ENCODE results near the gene SAFB. TPM values are rescaled to one million over a fixed set of nuclear protein-coding genes. Genes with fewer than 3 reads are reported as not detected.
"Not testable (repeated sequence)": the region's sequence is repeated elsewhere in the genome, so short reads cannot be mapped to it uniquely, and the experiment has no call there.

Gene SAFB
- total RNA-seq, 1 donor from 2014 or later, result 57.9 TPM

DNA sequence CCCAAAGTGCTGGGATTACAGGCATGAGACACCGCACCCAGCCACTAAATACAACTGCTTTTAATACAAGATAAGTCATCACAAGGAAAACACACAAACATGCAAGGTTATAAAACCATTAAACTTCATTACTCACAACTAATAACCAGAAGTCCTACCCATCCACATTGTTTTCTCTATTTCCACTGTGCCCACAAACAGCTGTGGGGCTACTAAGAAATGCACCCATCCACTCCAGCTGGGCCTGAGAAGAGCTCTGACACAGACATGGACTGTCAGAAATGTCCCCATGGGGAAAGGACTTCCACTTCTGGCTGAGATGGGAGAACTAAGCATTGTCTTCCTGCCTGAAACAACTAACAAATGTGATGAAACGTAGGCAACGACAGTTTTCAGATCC, 17.5 kb upstream of the SAFB start:
- H3F3A ChIP-seq (ENCODE audit: low read depth), result no peaks in the 10 kb centered on the region
- no peak overlapping the region for H3K9ac ChIP-seq
- DNase-seq (ENCODE audit: low spot score), result no peak
- Mint-ChIP-seq H3K4me3 (no peak overlapping the region), H3K4me1 (no peaks in the 10 kb centered on the region), H3K27me3 (ENCODE audit: insufficient read depth, low read depth) (peaks cover 4% of the 10 kb centered on the region), H3K9me3 (no peaks in the 10 kb centered on the region), H3K36me3 (peaks cover 44% of the 10 kb centered on the region), H3K27ac (no peak overlapping the region)
- peaks cover 4% of the 10 kb centered on the region for H3K36me3 ChIP-seq
- peaks cover 29% of the 10 kb centered on the region for H4K20me1 ChIP-seq (ENCODE audit: low read depth)
- no peaks in the 10 kb centered on the region for H3K4me1 ChIP-seq
- TF ChIP-seq EZH2 (IDR thresholded peaks at IDR 0.05), result no peak
- no peak for TF ChIP-seq EZH2phosphoT487 (IDR thresholded peaks at IDR 0.05)
- TF ChIP-seq, protein P1, sequence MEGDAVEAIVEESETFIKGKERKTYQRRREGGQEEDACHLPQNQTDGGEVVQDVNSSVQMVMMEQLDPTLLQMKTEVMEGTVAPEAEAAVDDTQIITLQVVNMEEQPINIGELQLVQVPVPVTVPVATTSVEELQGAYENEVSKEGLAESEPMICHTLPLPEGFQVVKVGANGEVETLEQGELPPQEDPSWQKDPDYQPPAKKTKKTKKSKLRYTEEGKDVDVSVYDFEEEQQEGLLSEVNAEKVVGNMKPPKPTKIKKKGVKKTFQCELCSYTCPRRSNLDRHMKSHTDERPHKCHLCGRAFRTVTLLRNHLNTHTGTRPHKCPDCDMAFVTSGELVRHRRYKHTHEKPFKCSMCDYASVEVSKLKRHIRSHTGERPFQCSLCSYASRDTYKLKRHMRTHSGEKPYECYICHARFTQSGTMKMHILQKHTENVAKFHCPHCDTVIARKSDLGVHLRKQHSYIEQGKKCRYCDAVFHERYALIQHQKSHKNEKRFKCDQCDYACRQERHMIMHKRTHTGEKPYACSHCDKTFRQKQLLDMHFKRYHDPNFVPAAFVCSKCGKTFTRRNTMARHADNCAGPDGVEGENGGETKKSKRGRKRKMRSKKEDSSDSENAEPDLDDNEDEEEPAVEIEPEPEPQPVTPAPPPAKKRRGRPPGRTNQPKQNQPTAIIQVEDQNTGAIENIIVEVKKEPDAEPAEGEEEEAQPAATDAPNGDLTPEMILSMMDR (IDR thresholded peaks at IDR 0.05), result no peak
- H3K79me2 ChIP-seq (ENCODE audit: low read depth), result peaks cover 40% of the 10 kb centered on the region
- no peaks in the 10 kb centered on the region for H3K27me3 ChIP-seq
- H3K4me2 ChIP-seq, result no peak overlapping the region
- no peak overlapping the region for H3K27ac ChIP-seq
- H3K9me3 ChIP-seq (ENCODE audit: low read depth), result no peaks in the 10 kb centered on the region
- no peak overlapping the region for H3K4me3 ChIP-seq
- no peak overlapping the region for H2AFZ ChIP-seq (replicated peaks)

DNA sequence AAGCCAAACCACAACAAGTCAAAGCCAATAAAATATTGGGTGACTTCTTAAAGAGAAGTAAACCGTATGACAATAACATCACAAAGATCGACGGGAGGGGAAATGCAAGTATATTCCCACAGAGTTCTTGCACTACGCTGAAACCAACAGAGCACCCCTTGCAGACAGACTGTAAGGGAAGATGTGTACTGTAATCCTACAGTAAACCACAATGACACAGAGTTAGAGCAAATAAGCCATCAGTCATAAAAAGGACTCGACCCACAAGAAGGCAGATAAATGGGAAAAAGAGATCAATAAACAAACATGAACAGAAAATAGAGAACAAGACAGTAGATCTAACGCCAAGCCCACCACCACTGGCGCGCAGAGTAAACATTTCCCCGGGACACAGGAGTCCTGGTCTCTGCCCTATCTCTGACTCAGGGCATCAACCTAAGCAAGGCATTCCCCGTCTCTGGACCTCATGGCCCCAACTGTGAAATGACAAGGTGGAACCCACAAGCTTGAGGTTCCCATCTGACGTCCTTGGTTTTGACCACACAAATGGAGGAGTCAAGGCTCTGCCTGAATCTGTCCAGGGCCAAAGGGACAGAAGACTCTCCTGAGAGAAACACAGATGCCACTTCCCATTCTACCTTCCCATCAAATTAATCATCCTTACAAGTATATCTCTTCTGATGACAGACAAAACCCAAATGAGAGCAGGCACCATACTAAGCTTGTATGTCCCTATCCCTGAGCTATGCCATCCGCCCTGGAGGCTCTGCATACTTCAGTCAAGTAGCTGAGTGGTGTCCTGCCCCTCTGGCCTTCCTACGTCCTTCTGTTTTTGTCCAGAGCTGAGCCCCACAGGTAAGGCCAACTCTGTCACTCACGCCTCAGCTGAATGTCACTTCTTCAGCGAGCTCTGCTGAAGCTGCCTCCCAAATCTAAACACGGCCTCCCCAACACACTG, 15.3 kb upstream of the SAFB start:
- peaks cover 37% of the 10 kb centered on the region for H3K79me2 ChIP-seq (ENCODE audit: low read depth)
- no peak overlapping the region for H3K9ac ChIP-seq
- no peak overlapping the region for H3K4me3 Mint-ChIP-seq
- H3K27me3 ChIP-seq, result no peaks in the 10 kb centered on the region
- peaks cover 7% of the 10 kb centered on the region for H3K36me3 ChIP-seq
- H3K27ac Mint-ChIP-seq, result no peak overlapping the region
- H3F3A ChIP-seq (ENCODE audit: low read depth), result peaks cover 4% of the 10 kb centered on the region
- TF ChIP-seq, protein P1 (IDR thresholded peaks at IDR 0.05), result no peak
- no peak overlapping the region for H3K27ac ChIP-seq
- H3K27me3 Mint-ChIP-seq (ENCODE audit: insufficient read depth, low read depth), result peaks cover 4% of the 10 kb centered on the region
- no peaks in the 10 kb centered on the region for H3K4me1 Mint-ChIP-seq
- H3K4me2 ChIP-seq, result no peak overlapping the region
- H3K4me1 ChIP-seq, result no peaks in the 10 kb centered on the region
- H4K20me1 ChIP-seq (ENCODE audit: low read depth), result peaks cover 28% of the 10 kb centered on the region
- peaks cover 43% of the 10 kb centered on the region for H3K36me3 Mint-ChIP-seq
- DNase-seq (ENCODE audit: low spot score), result no peak
- H3K4me3 ChIP-seq, result no peak overlapping the region
- H2AFZ ChIP-seq (replicated peaks), result no peak overlapping the region
- no peaks in the 10 kb centered on the region for H3K9me3 ChIP-seq (ENCODE audit: low read depth)
- H3K9me3 Mint-ChIP-seq, result no peaks in the 10 kb centered on the region

DNA sequence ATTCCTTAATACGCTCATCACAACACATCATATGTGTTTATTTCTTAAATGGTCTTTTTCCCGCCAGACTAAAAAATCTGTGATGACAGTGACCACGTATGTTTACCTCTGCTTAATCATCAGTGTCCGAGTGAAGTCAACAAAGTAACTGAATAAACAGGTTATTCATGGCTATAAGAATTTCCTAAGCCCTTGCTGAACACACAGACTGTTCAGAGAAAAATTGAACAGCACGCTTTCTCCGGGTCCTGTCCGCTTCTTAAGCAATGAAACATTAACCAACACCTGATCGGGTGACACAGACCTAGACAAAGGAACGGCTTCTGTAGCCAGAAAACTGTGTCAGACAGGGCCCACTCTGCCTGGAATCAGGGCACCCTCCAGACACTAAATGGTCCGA, 14.6 kb upstream of the SAFB start:
- no peak for TF ChIP-seq EZH2phosphoT487 (IDR thresholded peaks at IDR 0.05)
- TF ChIP-seq, protein P1 (IDR thresholded peaks at IDR 0.05), result no peak
- TF ChIP-seq EZH2 (IDR thresholded peaks at IDR 0.05), result no peak

DNA sequence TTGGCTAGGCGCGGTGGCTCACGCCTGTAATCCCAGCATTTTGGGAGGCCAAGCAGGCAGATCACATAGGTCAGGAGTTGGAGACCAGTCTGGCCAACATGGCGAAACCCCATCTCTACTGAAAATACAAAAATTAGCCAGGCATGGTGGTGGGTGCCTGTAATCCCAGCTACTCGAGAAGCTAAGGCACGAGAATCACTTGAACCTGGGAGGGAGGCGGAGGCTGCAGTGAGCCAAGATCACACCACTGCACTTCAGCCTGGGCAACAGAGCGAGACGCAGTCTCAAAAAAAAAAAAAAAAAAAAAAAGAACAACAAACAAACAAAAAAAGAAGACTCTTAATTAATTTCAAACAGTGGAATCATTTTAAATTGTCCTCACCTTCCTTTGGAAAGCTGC, 14.1 kb upstream of the SAFB start:
- peaks cover 47% of the 10 kb centered on the region for H3K36me3 Mint-ChIP-seq
- not testable (repeated sequence) for H3K4me3 Mint-ChIP-seq

More for the DNA sequence above, 14.6 kb upstream of the SAFB start:
- H3K4me3 ChIP-seq, result no peak overlapping the region
- no peak overlapping the region for H2AFZ ChIP-seq (replicated peaks)
- H3K4me2 ChIP-seq, result no peak overlapping the region
- H3K27me3 Mint-ChIP-seq (ENCODE audit: insufficient read depth, low read depth), result peaks cover 4% of the 10 kb centered on the region
- H3K36me3 Mint-ChIP-seq, result peaks cover 47% of the 10 kb centered on the region
- peaks cover 4% of the 10 kb centered on the region for H3F3A ChIP-seq (ENCODE audit: low read depth)
- H4K20me1 ChIP-seq (ENCODE audit: low read depth), result peaks cover 28% of the 10 kb centered on the region
- peaks cover 32% of the 10 kb centered on the region for H3K79me2 ChIP-seq (ENCODE audit: low read depth)
- no peak overlapping the region for H3K4me3 Mint-ChIP-seq
- no peak for DNase-seq (ENCODE audit: low spot score)
- H3K27ac Mint-ChIP-seq, result no peak overlapping the region
- H3K27ac ChIP-seq, result no peak overlapping the region
- H3K4me1 ChIP-seq, result no peaks in the 10 kb centered on the region
- H3K9ac ChIP-seq, result no peak overlapping the region
- peaks cover 7% of the 10 kb centered on the region for H3K36me3 ChIP-seq
- H3K9me3 Mint-ChIP-seq, result no peaks in the 10 kb centered on the region
- no peaks in the 10 kb centered on the region for H3K9me3 ChIP-seq (ENCODE audit: low read depth)
- H3K4me1 Mint-ChIP-seq, result no peaks in the 10 kb centered on the region
- no peaks in the 10 kb centered on the region for H3K27me3 ChIP-seq

More for the DNA sequence above, 14.1 kb upstream of the SAFB start:
- Histone ChIP-seq H4K20me1 (ENCODE audit: low read depth) (peaks cover 28% of the 10 kb centered on the region), H3K79me2 (ENCODE audit: low read depth) (peaks cover 32% of the 10 kb centered on the region)
- not testable (repeated sequence) for DNase-seq (ENCODE audit: low spot score); H3K9ac ChIP-seq; H3K4me1 Mint-ChIP-seq; H2AFZ ChIP-seq (replicated peaks); H3K4me2 ChIP-seq; H3K4me3 ChIP-seq; H3K4me1 ChIP-seq; H3K27me3 ChIP-seq; H3K36me3 ChIP-seq; H3K27ac ChIP-seq; H3F3A ChIP-seq (ENCODE audit: low read depth); H3K27ac Mint-ChIP-seq; H3K27me3 Mint-ChIP-seq (ENCODE audit: insufficient read depth, low read depth); H3K9me3 ChIP-seq (ENCODE audit: low read depth); H3K9me3 Mint-ChIP-seq

Measured in neural progenitor cell (in vitro differentiated cells).